Mucosa of gallbladder (tissue), 1 donor: ENCODE results near the gene PEPD. TPM values are rescaled to one million over a fixed set of nuclear protein-coding genes. Genes with fewer than 3 reads are reported as not detected.
A peak's percentile ranks its signal among the peaks of the same experiment; 100 is the strongest.

Source experiments
- DNase-seq: peaks from one replicate; pipeline ENCODE4 v3.0.0-alpha.2; 2020; ENCODE audit warnings: low spot score
- total RNA-seq: library from RNA; stranded (reverse); gene quantifications from one replicate; pipeline ENCODE4 v1.2.1, GENCODE V29; 2021
- donor health status: DM: no; HTN: no; CAD: no.

Gene PEPD
- total RNA-seq, 1 donor from 2014 or later: 90.3 TPM

- DNase-seq: no peak
Measured at GRCh38 chr19:33512021-33512420, 9.6 kb downstream of the PEPD start.

GRCh38 chr19:33511346-33511745 is 10.2 kb downstream of the PEPD start:
- DNase-seq: no peak

- no peak for DNase-seq
Measured at GRCh38 chr19:33510462-33511194, 11.0 kb downstream of the PEPD start.

GRCh38 chr19:33509774-33510173 is 11.8 kb downstream of the PEPD start:
- no peak for DNase-seq

DNA sequence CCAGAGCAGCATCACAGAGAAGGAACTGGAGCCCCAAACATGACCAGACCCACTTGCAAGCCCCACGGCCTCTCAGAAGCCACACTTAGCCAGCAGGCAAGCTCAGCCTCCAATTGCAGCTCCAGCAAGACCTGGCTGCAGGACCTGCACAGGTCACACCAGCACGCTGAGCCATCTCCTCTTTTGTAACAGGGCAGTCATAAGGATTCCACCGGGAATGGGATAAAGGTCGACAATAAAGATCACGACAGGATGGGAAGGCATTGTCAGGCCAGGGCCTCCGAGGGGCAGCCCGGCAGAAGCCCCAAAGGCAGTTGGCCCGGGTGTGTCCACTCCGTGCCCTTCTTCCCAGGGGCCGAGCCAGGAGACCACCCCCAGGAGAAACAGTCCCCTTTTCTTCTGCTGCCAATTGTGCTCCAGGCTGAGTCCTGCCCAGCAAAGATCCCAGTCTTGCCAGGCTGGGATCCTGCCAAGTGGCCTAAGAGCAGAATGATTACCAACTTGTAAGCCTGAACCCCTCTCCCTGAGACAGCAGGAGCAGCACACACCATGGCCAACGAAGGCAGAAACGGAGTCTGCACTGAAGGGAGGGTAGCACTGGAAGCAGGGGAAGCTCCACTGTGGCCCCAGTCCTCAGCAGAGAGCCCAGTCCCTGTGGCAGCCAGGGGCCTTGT is 12.5 kb downstream of the PEPD start:
- DNase-seq: no peak

- no peak for DNase-seq
Measured at GRCh38 chr19:33508431-33508830, 13.2 kb downstream of the PEPD start.

DNA sequence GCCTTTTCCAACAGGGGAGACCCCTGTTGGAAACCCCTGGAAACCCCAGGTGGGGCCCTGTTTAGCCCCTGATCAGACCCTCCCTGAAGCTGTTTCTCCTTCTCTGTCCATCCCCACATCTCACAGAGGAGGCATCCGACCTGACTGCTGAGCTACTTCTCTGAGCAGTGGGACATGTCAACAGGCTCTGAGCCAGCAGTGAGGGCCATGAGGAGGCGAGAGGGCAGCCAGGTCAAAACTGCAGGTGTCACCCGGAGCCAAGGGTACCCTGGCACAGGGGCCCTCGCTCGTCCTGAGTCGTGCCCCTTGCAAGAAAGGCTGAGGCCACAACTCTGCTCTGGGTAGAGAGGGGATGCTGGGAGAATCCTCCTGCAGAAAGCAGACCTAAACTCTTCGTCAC is 13.6 kb downstream of the PEPD start:
- DNase-seq: no peak

DNA sequence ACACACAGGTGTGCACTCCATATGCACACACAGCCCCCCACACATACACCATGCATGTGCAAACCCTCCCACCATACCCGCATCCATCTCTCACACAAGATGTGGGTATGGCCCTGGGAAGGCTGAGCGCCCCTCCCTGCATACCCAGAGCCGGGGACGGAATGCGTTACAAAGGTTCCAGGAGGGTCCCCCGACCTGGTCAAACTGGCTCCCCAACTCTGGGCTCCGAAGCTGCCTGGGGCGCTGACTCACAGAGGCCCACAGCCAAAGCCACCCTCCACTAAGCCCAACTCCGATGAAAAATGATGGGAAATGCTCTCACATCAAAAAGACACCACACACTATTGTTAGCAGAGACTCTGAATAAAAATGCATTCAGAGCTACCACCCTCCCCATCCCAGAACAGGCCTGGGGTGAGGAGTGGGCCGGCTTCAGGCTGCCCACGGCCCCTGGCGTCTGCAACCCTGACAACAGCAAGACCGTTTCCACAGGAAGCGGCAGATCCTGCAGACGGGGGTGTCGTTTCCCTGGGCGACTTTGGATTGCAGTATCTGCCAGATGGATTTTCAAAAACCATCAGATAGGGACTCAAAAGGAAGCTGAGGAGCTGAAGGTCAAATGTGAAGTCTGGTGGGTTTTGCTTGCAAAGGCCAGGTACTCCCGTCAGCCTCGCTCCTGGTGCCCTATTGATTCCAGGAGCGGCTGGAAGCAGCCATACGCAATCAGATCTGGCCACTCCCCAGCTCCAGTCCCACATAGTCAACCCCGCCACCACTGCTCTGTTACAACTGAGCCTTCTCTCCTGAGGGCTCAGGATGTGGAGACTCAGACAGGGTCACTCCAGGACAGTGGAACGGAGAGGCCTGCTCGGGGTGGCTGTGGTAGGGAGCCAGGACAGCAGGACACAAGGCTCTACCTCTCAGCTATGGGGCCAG is 14.3 kb downstream of the PEPD start:
- DNase-seq: peak; percentile 19

- DNase-seq: no peak
Measured at GRCh38 chr19:33506498-33506897, 15.1 kb downstream of the PEPD start.

GRCh38 chr19:33505823-33506222 is 15.8 kb downstream of the PEPD start:
- DNase-seq: no peak

DNA sequence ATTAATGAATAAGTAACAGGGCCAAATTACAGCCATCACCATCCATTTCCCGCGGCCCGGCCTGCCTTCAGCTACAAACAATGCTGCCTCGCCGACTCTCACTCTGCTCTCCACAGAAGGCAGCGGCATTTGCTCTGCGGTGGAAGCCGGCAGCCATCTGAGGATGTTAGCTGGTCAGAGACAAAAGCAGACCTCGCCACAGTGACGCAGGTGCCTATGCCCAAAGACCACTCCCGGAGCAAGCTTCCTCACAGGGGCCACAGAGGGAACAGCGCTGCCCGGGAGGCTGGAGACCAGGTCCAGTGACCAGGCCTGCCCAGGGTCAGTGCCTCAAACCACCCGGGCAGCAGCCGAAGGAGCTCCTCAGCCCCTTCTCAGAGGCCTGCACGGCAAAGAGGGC is 16.4 kb downstream of the PEPD start:
- DNase-seq: no peak

DNA sequence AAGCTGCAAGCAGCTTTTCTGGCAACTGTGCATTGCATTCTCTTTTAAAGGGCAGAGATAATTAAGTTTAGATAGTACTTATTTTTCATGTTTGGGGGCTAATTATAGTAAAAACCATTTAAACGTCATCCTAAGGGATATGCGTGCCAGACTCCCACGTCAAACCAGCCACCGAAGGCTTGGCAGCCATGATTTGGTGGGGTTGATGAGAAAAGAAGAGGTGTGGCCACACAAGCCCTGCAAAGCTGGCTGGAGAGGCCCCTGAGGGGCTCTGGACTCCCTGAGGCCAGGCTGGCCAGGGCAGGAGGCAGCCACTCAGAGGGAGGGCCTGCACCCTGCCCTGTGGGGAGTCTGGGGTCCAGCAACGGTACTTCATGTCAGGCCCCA is 17.5 kb downstream of the PEPD start:
- DNase-seq: no peak

DNA sequence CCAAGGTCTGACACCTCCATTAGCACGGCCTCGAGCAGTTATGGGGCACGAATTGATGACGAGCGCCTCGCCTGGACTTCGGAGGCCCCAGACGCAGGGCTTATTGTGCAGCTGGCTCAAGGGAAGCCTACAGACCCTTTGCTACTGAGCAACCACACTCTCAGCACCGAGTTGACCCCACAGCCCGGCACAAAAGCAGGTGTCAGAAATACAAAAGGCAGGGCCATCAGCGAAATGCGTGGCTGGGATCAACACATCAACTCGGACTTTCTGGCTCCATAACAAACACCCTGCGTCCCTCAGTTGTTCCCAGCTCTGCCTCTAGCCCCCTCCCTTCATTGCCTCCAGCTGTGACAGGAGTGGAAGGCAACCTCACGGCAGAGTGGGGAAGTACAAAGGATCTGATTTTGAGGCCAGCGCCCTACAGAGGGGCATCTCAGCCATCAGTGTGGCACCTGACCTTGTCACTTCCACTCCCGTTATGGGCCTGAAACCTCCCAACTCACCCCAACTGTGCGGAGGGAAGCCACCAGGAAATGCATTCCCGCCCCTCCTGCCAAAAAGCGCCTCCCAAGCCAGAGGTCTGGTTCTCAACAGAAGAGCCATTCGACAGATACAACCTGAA is 18.0 kb downstream of the PEPD start:
- DNase-seq: no peak

DNA sequence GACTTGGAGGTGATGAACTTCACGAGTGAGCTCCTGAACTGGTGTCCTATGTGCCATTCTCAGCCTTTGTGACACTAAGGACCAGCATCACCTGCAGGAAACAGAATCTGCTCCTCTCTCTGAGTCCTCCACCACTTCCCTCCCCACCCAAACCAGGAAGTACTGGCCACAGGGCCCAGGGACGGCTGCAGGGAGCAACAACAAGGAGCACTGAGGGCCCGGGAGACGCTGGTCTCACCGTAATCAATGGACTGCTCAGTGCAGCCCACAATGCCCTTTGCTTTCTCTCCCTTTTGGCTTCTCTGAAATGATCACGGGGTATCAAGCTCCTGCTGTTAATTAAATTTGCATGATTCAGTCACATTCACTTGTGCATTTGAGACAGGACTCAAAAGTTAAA is 18.6 kb downstream of the PEPD start:
- DNase-seq: no peak

DNA sequence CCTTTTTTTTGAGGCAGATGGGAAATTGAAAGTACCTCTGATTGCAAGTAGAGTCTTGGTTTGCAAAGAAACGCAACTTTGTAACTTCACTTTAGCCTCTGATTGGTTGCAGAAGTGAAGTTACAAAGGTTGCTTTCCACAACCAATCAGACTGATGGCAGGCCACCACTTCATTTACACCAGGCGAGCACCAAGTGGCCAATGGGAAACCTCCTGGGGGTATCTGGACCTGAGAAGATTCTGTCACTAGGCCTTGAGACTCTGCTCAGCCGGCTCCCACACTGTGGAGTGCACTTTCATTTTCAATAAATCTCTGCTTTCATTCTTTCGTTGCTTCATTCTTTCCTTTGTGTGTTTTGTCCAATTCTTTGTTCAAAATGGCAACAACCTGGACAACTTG is 19.1 kb downstream of the PEPD start:
- DNase-seq: no peak

DNA sequence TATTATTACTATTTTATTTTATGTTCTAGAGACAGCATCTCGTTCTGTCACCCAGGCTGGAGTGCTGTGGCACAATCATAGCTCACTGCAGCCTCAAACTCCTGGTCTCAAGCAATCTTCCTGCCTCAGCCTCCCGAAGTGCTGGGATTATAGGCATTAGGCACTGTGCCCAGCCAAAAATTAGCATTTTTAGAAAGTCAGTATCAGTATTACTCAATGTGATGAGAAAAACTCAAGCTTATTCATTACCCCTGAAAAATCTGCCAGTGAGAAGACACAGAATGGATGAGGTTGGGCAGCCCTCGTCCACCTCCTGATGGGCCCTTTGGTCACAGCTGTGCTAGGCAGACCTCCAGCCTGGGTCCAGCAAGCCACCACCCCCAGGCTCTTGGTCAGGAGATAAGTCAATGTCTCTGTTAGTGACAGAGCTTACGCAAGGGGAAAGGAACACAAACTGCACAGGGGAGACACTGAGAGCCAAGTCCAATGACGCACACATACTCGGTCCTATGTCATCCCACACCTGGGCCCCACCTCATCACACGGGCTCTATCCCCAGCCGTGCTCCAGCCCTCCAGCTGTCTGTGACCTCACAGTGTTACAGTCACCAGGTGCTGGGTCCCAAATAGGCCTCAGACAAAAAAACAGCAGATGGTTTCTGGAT is 19.8 kb downstream of the PEPD start:
- no peak for DNase-seq

DNA sequence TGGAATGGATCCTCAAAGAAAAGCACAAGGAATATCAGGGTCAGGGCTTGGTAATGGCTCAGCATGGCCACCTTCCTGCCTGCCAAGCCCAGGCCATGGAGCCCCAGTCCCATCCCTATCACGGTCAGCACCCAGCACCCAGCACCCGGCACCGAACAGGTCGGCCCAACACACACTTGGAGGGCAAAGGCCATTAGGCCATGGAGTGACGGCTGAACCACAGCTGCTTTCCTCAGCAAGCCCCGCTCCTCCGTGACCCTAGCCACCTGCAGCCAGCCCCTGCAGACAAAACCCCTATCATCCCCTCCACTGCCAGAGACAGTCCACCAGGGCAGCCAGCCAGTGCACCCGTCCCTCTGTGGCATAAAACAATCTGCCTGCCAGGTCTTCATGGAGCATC is 20.6 kb downstream of the PEPD start:
- no peak for DNase-seq

DNA sequence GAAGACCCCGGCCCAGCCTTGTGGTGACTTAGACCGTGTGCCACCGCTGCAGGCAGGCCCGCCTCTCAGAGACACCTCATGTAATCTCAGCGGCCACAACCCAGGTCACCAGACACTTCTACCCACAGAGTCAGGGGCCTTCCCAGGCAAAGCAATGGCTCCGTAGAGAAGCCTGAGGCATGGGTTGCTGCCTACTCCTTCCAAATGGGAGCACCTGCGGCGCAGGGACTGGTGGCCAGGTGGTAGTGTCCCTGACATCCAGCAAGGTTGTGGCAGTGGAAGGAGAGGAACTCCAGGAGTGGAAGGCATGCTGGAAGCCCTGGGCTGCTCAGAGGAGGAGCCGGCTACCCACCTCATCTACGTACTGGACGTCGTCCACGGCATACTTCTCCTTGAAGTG is 21.0 kb downstream of the PEPD start:
- DNase-seq: no peak

DNA sequence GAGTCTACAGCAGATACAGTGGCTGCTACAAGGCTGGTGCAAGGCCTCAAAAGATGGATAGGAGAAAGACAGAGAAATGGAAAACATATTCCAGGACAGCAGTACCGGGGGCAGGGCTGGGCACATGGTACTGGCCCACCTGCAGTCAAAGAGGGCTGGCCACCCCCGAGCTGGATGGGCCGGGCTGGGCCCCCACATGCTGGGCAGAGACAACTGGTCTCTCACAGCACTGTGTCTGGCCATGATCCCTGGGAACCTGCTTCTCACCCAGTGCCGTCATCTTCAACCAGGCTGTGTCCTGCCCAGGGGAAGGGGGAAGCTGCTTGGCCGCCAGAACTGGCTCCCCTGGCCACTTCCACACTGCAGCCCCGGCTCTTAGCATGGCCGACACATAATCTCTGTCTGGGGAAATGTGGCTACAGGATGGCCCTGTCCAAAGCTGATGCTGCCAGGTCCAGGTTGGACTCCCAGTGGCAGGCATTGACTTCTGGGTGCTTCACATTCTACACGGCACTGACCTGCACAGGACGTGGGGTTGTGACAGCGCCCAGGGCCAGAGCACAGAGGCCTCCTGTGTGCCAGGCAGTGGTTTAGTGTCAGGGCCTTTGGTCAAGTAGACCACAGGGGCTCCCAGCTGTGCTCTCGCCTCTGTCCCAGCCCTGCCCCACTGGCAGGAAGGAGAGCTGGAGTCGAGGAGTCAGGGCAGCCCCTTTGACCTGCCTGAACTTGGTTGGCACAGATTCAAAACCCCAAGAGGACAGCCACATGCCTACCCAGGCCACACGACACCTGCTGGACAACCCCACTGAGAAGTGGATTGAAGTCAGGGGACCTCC is 21.7 kb downstream of the PEPD start:
- no peak for DNase-seq

DNA sequence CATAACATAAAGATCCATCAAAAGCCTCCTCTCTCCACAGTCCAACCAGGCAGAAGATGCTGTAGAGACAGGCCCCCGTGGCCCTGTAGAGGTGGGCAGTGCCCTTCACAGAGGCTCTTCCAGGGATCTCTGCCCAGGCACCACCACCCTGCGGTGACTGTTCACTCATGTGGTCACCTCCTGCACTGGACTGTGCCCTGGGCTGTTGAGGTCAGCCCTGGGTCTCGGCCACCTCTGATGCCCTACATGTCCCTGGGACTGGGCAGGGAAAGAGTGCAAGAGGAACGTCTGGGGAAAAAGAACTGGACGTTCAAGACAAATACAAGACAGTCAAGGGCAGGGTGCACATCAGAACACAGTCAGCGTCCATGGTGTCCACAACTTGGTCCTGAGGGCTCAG is 22.3 kb downstream of the PEPD start:
- no peak for DNase-seq
